IMR-90 (cell line): Measurements from ENCODE around the gene GDPD5. TPM values are rescaled to one million over a fixed set of nuclear protein-coding genes. Genes with fewer than 3 reads are reported as not detected.
A peak's percentile ranks its signal among the peaks of the same experiment; 100 is the strongest.

Experiments
- ATAC-seq: fragments of 200-7000 bp; cut with Tn5 transposase; 2 replicates; pipeline ENCODE4 v1.9.1; 2020; ENCODE audit warnings: low read depth, mild to moderate bottlenecking, moderate library complexity
- BruUV-seq: library from RNA; stranded (reverse); fragments of 400-500 nt; replicated peaks from 2 replicates; lab custom pipeline; 2021; lab: Mats Ljungman, UMichigan
- CTCF ChIA-PET: fragments of 300-600 bp; formaldehyde crosslinking; extraction: SDS; loops from one replicate; lab custom pipeline; 2021; ENCODE audit warnings: antibody characterized with exemption; lab: Yijun Ruan, JAX
- POLR2A ChIA-PET: fragments of 300-600 bp; sonication (Branson Sonifier 250); formaldehyde crosslinking; loops from one replicate; lab custom pipeline; 2022; ENCODE audit warnings: antibody characterized with exemption; ENCODE audit not compliant: unreplicated experiment; lab: Charles Lee
- DNase-seq: peaks from one replicate; pipeline ENCODE4 v3.0.0; 2013
- H2AFZ ChIP-seq: replicated peaks from 2 replicates; pipeline ENCODE3; 2013; ENCODE audit warnings: low read length, mild to moderate bottlenecking; ENCODE audit not compliant: poor library complexity
- H2AK5ac ChIP-seq: 2 replicates; pipeline ENCODE4 v1.6.1; 2013; ENCODE audit warnings: low read depth, low read length, inconsistent platforms
- H2AK9ac ChIP-seq: replicated peaks from 2 replicates; pipeline ENCODE3; 2013; ENCODE audit warnings: mild to moderate bottlenecking, low read depth, low read length, moderate library complexity; ENCODE audit not compliant: poor library complexity
- H2BK120ac ChIP-seq: 2 replicates; pipeline ENCODE4 v1.6.1; 2013; ENCODE audit warnings: low read depth, low read length, inconsistent platforms
- H2BK15ac ChIP-seq: 3 replicates; pipeline ENCODE4 v1.6.1; 2013; ENCODE audit warnings: low read depth, low read length, inconsistent platforms
- H2BK20ac ChIP-seq: 2 replicates; pipeline ENCODE4 v1.6.1; 2013; ENCODE audit warnings: low read depth, mild to moderate bottlenecking, inconsistent platforms, low read length, moderate library complexity
- H2BK5ac ChIP-seq: 2 replicates; pipeline ENCODE4 v1.6.1; 2013; ENCODE audit warnings: mild to moderate bottlenecking, low read depth, low read length, inconsistent platforms; ENCODE audit not compliant: poor library complexity, severe bottlenecking
- H3K14ac ChIP-seq: replicated peaks from 2 replicates; pipeline ENCODE4 v1.6.1; 2013; ENCODE audit warnings: low read depth, low read length, inconsistent platforms
- H3K18ac ChIP-seq: 2 replicates; pipeline ENCODE4 v1.6.1; 2013; ENCODE audit warnings: low read depth, low read length, control low read depth
- H3K23ac ChIP-seq: 2 replicates; pipeline ENCODE4 v1.6.1; 2013; ENCODE audit warnings: low read depth, low read length, inconsistent platforms
- H3K27ac ChIP-seq: 2 replicates; pipeline ENCODE4 v1.5.1; 2013; ENCODE audit warnings: mild to moderate bottlenecking, control low read depth, low read length; ENCODE audit not compliant: insufficient read depth
- H3K27me3 ChIP-seq: 2 replicates; pipeline ENCODE4 v1.6.1; 2013; ENCODE audit warnings: low read length; ENCODE audit not compliant: control insufficient read depth, insufficient read depth
- H3K36me3 ChIP-seq: 2 replicates; pipeline ENCODE4 v1.6.1; 2013; ENCODE audit warnings: low read length, mixed read lengths; ENCODE audit not compliant: control insufficient read depth, insufficient read depth
- H3K4ac ChIP-seq: 2 replicates; pipeline ENCODE4 v1.6.1; 2013; ENCODE audit warnings: low read depth, low read length, inconsistent platforms
- H3K4me1 ChIP-seq: 2 replicates; pipeline ENCODE4 v1.6.1; 2013; ENCODE audit warnings: low read length, mixed read lengths; ENCODE audit not compliant: control insufficient read depth, insufficient read depth
- H3K4me2 ChIP-seq: 2 replicates; pipeline ENCODE4 v1.6.1; 2013; ENCODE audit warnings: low read depth, mild to moderate bottlenecking, control low read depth, low read length, moderate library complexity
- H3K4me3 ChIP-seq: 2 replicates; pipeline ENCODE4 v1.5.1; 2013; ENCODE audit warnings: low read depth, mild to moderate bottlenecking, control low read depth, low read length, moderate library complexity; ENCODE audit not compliant: insufficient read depth
- H3K56ac ChIP-seq: 2 replicates; pipeline ENCODE4 v1.6.1; 2013; ENCODE audit warnings: low read length, inconsistent platforms; ENCODE audit not compliant: insufficient read depth; ENCODE audit errors: extremely low read depth
- H3K79me1 ChIP-seq, 2 experiments: 2 replicates each; pipeline ENCODE4 v1.6.1; 2013; ENCODE audit warnings: low read length in 2 of 2, inconsistent platforms in 1 of 2, low read depth in 1 of 2
- H3K9ac ChIP-seq: 2 replicates; pipeline ENCODE4 v1.6.1; 2013; ENCODE audit warnings: low read depth, low read length, control low read depth
- H3K9me1 ChIP-seq: 2 replicates; pipeline ENCODE4 v1.6.1; 2013; ENCODE audit warnings: low read length, inconsistent platforms; ENCODE audit not compliant: insufficient read depth
- H3K9me3 ChIP-seq: 2 replicates; pipeline ENCODE4 v1.6.1; 2013; ENCODE audit warnings: low read length; ENCODE audit not compliant: control insufficient read depth, insufficient read depth
- H4K20me1 ChIP-seq: 2 replicates; pipeline ENCODE4 v1.6.1; 2013; ENCODE audit warnings: low read length, inconsistent platforms; ENCODE audit not compliant: insufficient read depth
- H4K5ac ChIP-seq: 2 replicates; pipeline ENCODE4 v1.6.1; 2013; ENCODE audit warnings: mild to moderate bottlenecking, low read depth, low read length, control low read depth
- H4K8ac ChIP-seq, 2 experiments: 2 replicates each; pipeline ENCODE4 v1.6.1; 2013; ENCODE audit warnings: low read depth in 2 of 2, low read length in 2 of 2, control low read depth in 1 of 2, inconsistent platforms in 1 of 2
- H4K91ac ChIP-seq: 2 replicates; pipeline ENCODE4 v1.6.1; 2013; ENCODE audit warnings: low read depth, low read length, inconsistent platforms; ENCODE audit not compliant: insufficient read depth
- BHLHE40 ChIP-seq: fragments of 150-350 bp; IDR thresholded peaks from 2 replicates; pipeline ENCODE4 v1.6.1; 2016; ENCODE audit warnings: mild to moderate bottlenecking, low read depth, low read length
- CEBPB ChIP-seq: IDR thresholded peaks from 2 replicates; pipeline ENCODE4 v1.6.1; 2012; ENCODE audit warnings: low read depth, low read length, improper control_type of control experiment
- MAFK ChIP-seq: IDR thresholded peaks from 2 replicates; pipeline ENCODE4 v1.6.1; 2012; ENCODE audit warnings: low read depth, low read length, improper control_type of control experiment
- MAZ ChIP-seq: IDR thresholded peaks from 2 replicates; pipeline ENCODE4 v1.6.1; 2012; ENCODE audit warnings: low read depth, mild to moderate bottlenecking, low read length, improper control_type of control experiment, moderate library complexity, borderline replicate concordance
- MXI1 ChIP-seq: IDR thresholded peaks from 2 replicates; pipeline ENCODE4 v1.6.1; 2012; ENCODE audit warnings: low read depth, mild to moderate bottlenecking, low read length, moderate library complexity, borderline replicate concordance
- NFE2L2 ChIP-seq: fragments of 150-350 bp; IDR thresholded peaks from 2 replicates; pipeline ENCODE4 v1.6.1; 2016; ENCODE audit warnings: low read depth, mild to moderate bottlenecking, low read length
- POLR2A ChIP-seq: IDR thresholded peaks from 2 replicates; pipeline ENCODE4 v1.6.1; 2012; ENCODE audit warnings: mild to moderate bottlenecking, low read depth, low read length
- RCOR1 ChIP-seq: IDR thresholded peaks from 2 replicates; pipeline ENCODE4 v1.6.1; 2012; ENCODE audit warnings: mild to moderate bottlenecking, low read length, improper control_type of control experiment; ENCODE audit not compliant: insufficient replicate concordance
- RFX5 ChIP-seq: IDR thresholded peaks from 2 replicates; pipeline ENCODE4 v1.8.0; 2012; ENCODE audit warnings: low read depth, mild to moderate bottlenecking, low read length, moderate library complexity
- SMC3 ChIP-seq: fragments of 150-350 bp; IDR thresholded peaks from 2 replicates; pipeline ENCODE4 v1.6.1; 2016; ENCODE audit warnings: low read depth, mild to moderate bottlenecking, antibody characterized with exemption, low read length, moderate library complexity
- USF2 ChIP-seq: fragments of 150-350 bp; IDR thresholded peaks from 2 replicates; pipeline ENCODE4 v1.6.1; 2017; ENCODE audit warnings: mild to moderate bottlenecking, antibody characterized with exemption, low read length, low read depth
- WGBS, 2 experiments: methylation state at CpG; one replicate each; pipeline versions ENCODE4 v1.1.5 to v1.1.7; 2013; ENCODE audit warnings: missing lambda C conversion rate in 2 of 2; ENCODE audit not compliant: insufficient read length in 1 of 2; ENCODE audit errors: extremely low coverage in 2 of 2; 5-methylcytosine and 5-hydroxymethylcytosine counted together
- dilution Hi-C: fragments of 300-500 bp; cut with HindIII; formaldehyde crosslinking; loops from one replicate; pipeline ENCODE4 v1.14.3; 2018; ENCODE audit warnings: low sequenced_read_pairs; ENCODE audit not compliant: unreplicated experiment
- in situ Hi-C: fragments of 300-500 bp; cut with MboI; formaldehyde crosslinking; loops from 3 replicates; pipeline ENCODE4 v1.14.3; 2019; ENCODE audit warnings: low sequenced_read_pairs, inconsistent platforms, mixed read lengths
- intact Hi-C: fragments of 100-400 bp; cut with micrococcal nuclease; formaldehyde crosslinking; loops from 2 replicates; pipeline ENCODE4 v1.10.0; 2022
- polyA plus RNA-seq, 3 experiments: library from polyadenylated mRNA; depleted of rRNA; stranded (reverse); fragments of >200 nt; gene quantifications; 2 replicates each; pipeline ENCODE4 v1.2.3, GENCODE V29; 2012; ENCODE audit warnings: low replicate concordance in 1 of 3
- total RNA-seq: library from RNA; depleted of rRNA; stranded (reverse); fragments of >200 nt; gene quantifications from 2 replicates; pipeline ENCODE4 v1.2.3, GENCODE V29; 2012
- TF ChIP-seq, protein P1 (sequence below): conservative IDR thresholded peaks from 2 replicates; pipeline ENCODE4 v1.5.1; 2012; ENCODE audit warnings: mild to moderate bottlenecking, low read depth, low read length, improper control_type of control experiment
- TF ChIP-seq, protein P2 (sequence below): fragments of 150-350 bp; IDR thresholded peaks from 2 replicates; pipeline ENCODE4 v1.6.1; 2016; ENCODE audit warnings: low read depth, mild to moderate bottlenecking, low read length, moderate library complexity, borderline replicate concordance

The GDPD5 gene
- total and polyA plus RNA-seq, 2 of the 4 experiments (the other 2 are of a cell fraction), result 2.0 to 7.9 TPM

- H2BK15ac ChIP-seq, result no peak overlapping the region
- no peaks in the 10 kb centered on the region for H3K36me3 ChIP-seq
Measured at GRCh38 chr11:75447415-75447814, 78.3 kb downstream of the GDPD5 start.

More at GRCh38 chr11:75447415-75447814, 78.3 kb downstream of the GDPD5 start:
- no peak overlapping the region for H3K56ac ChIP-seq
- DNase-seq (no peak), ATAC-seq (no peak)
- no peaks in the 10 kb centered on the region for H3K9me1 ChIP-seq
- CTCF ChIA-PET, result no interaction called here
- dilution Hi-C loops (no loop called here), in situ Hi-C loops (loop anchor here (5.0 kb wide), 1 partner anchor 85 kb away; no protein-coding TSS in a partner anchor), intact Hi-C loops (loop anchor here (5.0 kb wide), 1 partner anchor 420 kb away; no protein-coding TSS in a partner anchor)
- no peak overlapping the region for H3K18ac ChIP-seq
- H4K91ac ChIP-seq, result no peak overlapping the region
- H3K14ac ChIP-seq, result no peak overlapping the region
- H3K27me3 ChIP-seq, result no peaks in the 10 kb centered on the region; the same call in 1 of the 2 replicates
- no peak overlapping the region for H2AK9ac ChIP-seq
- H3K4me3 ChIP-seq, result no peak overlapping the region
- H3K27ac ChIP-seq, result no peak overlapping the region
- peak overlapping the region; percentile 26 for H2AFZ ChIP-seq
- H3K4me1 ChIP-seq, result no peaks in the 10 kb centered on the region
- POLR2A ChIA-PET, result no interaction called here
- no peaks in the 10 kb centered on the region for H3K79me1 ChIP-seq
- H4K5ac ChIP-seq, result no peak overlapping the region
- WGBS, 2 experiments, result no CpG with 5 or more reads among the region's 5 CpGs
- BruUV-seq, result no TSS peak
- no peak overlapping the region for H3K4me2 ChIP-seq
- no peak for TF ChIP-seq POLR2A
- no peak for TF ChIP-seq BHLHE40
- TF ChIP-seq RCOR1, result no peak
- TF ChIP-seq RFX5, result no peak
- no peak for TF ChIP-seq USF2
- TF ChIP-seq, protein P1, sequence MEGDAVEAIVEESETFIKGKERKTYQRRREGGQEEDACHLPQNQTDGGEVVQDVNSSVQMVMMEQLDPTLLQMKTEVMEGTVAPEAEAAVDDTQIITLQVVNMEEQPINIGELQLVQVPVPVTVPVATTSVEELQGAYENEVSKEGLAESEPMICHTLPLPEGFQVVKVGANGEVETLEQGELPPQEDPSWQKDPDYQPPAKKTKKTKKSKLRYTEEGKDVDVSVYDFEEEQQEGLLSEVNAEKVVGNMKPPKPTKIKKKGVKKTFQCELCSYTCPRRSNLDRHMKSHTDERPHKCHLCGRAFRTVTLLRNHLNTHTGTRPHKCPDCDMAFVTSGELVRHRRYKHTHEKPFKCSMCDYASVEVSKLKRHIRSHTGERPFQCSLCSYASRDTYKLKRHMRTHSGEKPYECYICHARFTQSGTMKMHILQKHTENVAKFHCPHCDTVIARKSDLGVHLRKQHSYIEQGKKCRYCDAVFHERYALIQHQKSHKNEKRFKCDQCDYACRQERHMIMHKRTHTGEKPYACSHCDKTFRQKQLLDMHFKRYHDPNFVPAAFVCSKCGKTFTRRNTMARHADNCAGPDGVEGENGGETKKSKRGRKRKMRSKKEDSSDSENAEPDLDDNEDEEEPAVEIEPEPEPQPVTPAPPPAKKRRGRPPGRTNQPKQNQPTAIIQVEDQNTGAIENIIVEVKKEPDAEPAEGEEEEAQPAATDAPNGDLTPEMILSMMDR, result no peak
- TF ChIP-seq MXI1, result no peak
- TF ChIP-seq, protein P2, sequence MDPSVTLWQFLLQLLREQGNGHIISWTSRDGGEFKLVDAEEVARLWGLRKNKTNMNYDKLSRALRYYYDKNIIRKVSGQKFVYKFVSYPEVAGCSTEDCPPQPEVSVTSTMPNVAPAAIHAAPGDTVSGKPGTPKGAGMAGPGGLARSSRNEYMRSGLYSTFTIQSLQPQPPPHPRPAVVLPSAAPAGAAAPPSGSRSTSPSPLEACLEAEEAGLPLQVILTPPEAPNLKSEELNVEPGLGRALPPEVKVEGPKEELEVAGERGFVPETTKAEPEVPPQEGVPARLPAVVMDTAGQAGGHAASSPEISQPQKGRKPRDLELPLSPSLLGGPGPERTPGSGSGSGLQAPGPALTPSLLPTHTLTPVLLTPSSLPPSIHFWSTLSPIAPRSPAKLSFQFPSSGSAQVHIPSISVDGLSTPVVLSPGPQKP, result no peak
- TF ChIP-seq CEBPB, result no peak
- TF ChIP-seq MAZ, result no peak
- no peak for TF ChIP-seq MAFK
- TF ChIP-seq SMC3, result no peak
- no peak for TF ChIP-seq NFE2L2
- no peaks in the 10 kb centered on the region for H3K9me3 ChIP-seq
- no peak overlapping the region for H2BK20ac ChIP-seq
- no peak overlapping the region for H4K8ac ChIP-seq
- H4K20me1 ChIP-seq, result no peaks in the 10 kb centered on the region
- no peak overlapping the region for H3K4ac ChIP-seq
- H2BK5ac ChIP-seq, result no peak overlapping the region
- no peak overlapping the region for H3K9ac ChIP-seq
- H2AK5ac ChIP-seq, result no peak overlapping the region
- no peak overlapping the region for H3K23ac ChIP-seq
- H2BK120ac ChIP-seq, result no peak overlapping the region
